Fibroblast of skin of back (primary cell): ENCODE results near the gene NEU2.
"Not testable (repeated sequence)": the region's sequence is repeated elsewhere in the genome, so short reads cannot be mapped to it uniquely, and the experiment has no call there.

Experiments used
- DNase-seq: peaks from one replicate; pipeline ENCODE4 v3.0.0-alpha.2; 2013

Gene NEU2

GRCh38 chr2:233058717-233059546, 26.5 kb downstream of the NEU2 start:
- no peak for DNase-seq

- no peak for DNase-seq
Measured at GRCh38 chr2:233059547-233059796, 27.0 kb downstream of the NEU2 start.

GRCh38 chr2:233059797-233060500, 27.5 kb downstream of the NEU2 start, which contains the start of gene INPP5D:
Gene INPP5D (plus strand): TSS chr2:233060342. CDS start chr2:233060479, 137 bp downstream.
- no peak for DNase-seq

- no peak for DNase-seq
Measured at GRCh38 chr2:233060501-233060979, 28.1 kb downstream of the NEU2 start.

GRCh38 chr2:233060980-233061590, 28.6 kb downstream of the NEU2 start:
- DNase-seq = no peak

- DNase-seq = no peak
Measured at GRCh38 chr2:233061591-233062450, 29.3 kb downstream of the NEU2 start.

GRCh38 chr2:233062451-233062850, 30.0 kb downstream of the NEU2 start:
- no peak for DNase-seq

GRCh38 chr2:233062946-233063268, 30.4 kb downstream of the NEU2 start:
- DNase-seq = no peak

- DNase-seq = no peak
Measured at GRCh38 chr2:233063269-233063975, 30.9 kb downstream of the NEU2 start.

- DNase-seq = no peak
Measured at GRCh38 chr2:233063976-233064411, 31.5 kb downstream of the NEU2 start.

- DNase-seq = no peak
Measured at GRCh38 chr2:233064530-233065199, 32.2 kb downstream of the NEU2 start.

GRCh38 chr2:233065200-233065589, 32.7 kb downstream of the NEU2 start:
- not testable (repeated sequence) for DNase-seq

GRCh38 chr2:233065954-233066470, 33.5 kb downstream of the NEU2 start:
- DNase-seq = no peak

GRCh38 chr2:233068762-233069418, 36.4 kb downstream of the NEU2 start:
- no peak for DNase-seq

GRCh38 chr2:233072838-233073237, 40.4 kb downstream of the NEU2 start:
- no peak for DNase-seq

- DNase-seq = no peak
Measured at GRCh38 chr2:233074106-233074505, 41.6 kb downstream of the NEU2 start.

- no peak for DNase-seq
Measured at GRCh38 chr2:233075141-233075965, 42.9 kb downstream of the NEU2 start.

GRCh38 chr2:233075966-233076339, 43.5 kb downstream of the NEU2 start:
- no peak for DNase-seq

GRCh38 chr2:233076749-233077148, 44.3 kb downstream of the NEU2 start:
- DNase-seq = no peak

- no peak for DNase-seq
Measured at GRCh38 chr2:233079473-233079877, 47.0 kb downstream of the NEU2 start.
